Tibial artery (tissue), 4 donors: ENCODE measurements around the gene GALNT6.

Source experiments
- DNase-seq, 2 donors: peaks; one replicate each; pipeline ENCODE4 v3.0.0-alpha.2; 2019
- H3K27ac ChIP-seq, 2 donors: fragments of 200-600 bp; sonication (generic) in 1 of 2; 1 replicate in 1 of 2; 2 replicates in 1 of 2; pipeline ENCODE4 v1.5.1; 2018 to 2019; ENCODE audit warnings: mild to moderate bottlenecking in 1 of 2
- H3K27me3 ChIP-seq, 2 donors: fragments of 200-600 bp; sonication (generic) in 1 of 2; one replicate each; pipeline versions ENCODE4 v1.5.1 to v1.6.0; 2016 to 2019
- H3K36me3 ChIP-seq, 3 donors: fragments of 200-600 bp; sonication (generic) in 2 of 3; one replicate each; pipeline ENCODE4 v1.5.1; 2016 to 2019; ENCODE audit warnings: mild to moderate bottlenecking in 2 of 3
- H3K4me1 ChIP-seq, 4 donors: fragments of 200-600 bp; sonication (generic) in 2 of 4; 1 replicate in 3 of 4; 2 replicates in 1 of 4; pipeline ENCODE4 v1.5.1; 2016 to 2019
- H3K4me3 ChIP-seq, 2 donors: fragments of 200-600 bp; sonication (generic) in 1 of 2; 1 replicate in 1 of 2; 2 replicates in 1 of 2; pipeline ENCODE4 v1.5.1; 2018 to 2019; ENCODE audit warnings: mild to moderate bottlenecking in 2 of 2
- H3K9me3 ChIP-seq, 3 donors: fragments of 200-600 bp; sonication (generic) in 1 of 3; one replicate each; pipeline ENCODE4 v1.5.1; 2016 to 2019
- CTCF ChIP-seq, 2 experiments: fragments of 200-600 bp in 1 of 2; fragments of 450-650 bp in 1 of 2; IDR thresholded peaks; one replicate each; pipeline ENCODE4 v1.5.1; 2017 to 2019; ENCODE audit warnings: antibody characterized with exemption in 2 of 2, mild to moderate bottlenecking in 1 of 2, moderate library complexity in 1 of 2
- intact Hi-C: fragments of 100-400 bp; cut with DNase I; formaldehyde crosslinking; loops from one replicate; pipeline ENCODE4 v1.15.0; 2023; ENCODE audit warnings: low total_unique reads

The GALNT6 gene

GRCh38 chr12:51334764-51335163 is 56.4 kb downstream of the GALNT6 start:
- no peak overlapping the region for H3K27ac ChIP-seq
- no peaks in the 10 kb centered on the region for H3K36me3 ChIP-seq
- intact Hi-C loops = no loop called here
- no peak overlapping the region for H3K4me3 ChIP-seq
- no peaks in the 10 kb centered on the region for H3K9me3 ChIP-seq
- no peak for TF ChIP-seq CTCF (IDR thresholded peaks at IDR 0.05)
- H3K4me1 ChIP-seq = no peaks in the 10 kb centered on the region
- no peak for DNase-seq
- H3K27me3 ChIP-seq = no peaks in the 10 kb centered on the region

GRCh38 chr12:51333536-51333935 is 57.7 kb downstream of the GALNT6 start:
- intact Hi-C loops = no loop called here
- Histone ChIP-seq H3K36me3 (no peaks in the 10 kb centered on the region), H3K27ac (no peak overlapping the region)

GRCh38 chr12:51330186-51330585 is 61.0 kb downstream of the GALNT6 start:
- Histone ChIP-seq H3K9me3 (no peaks in the 10 kb centered on the region), H3K4me1 (no peaks in the 10 kb centered on the region), H3K36me3 (no peaks in the 10 kb centered on the region), H3K4me3 (no peak overlapping the region), H3K27me3 (peaks cover 0 to 5% of the 10 kb centered on the region in 2 donors), H3K27ac (no peak overlapping the region)
- no peak for TF ChIP-seq CTCF (IDR thresholded peaks at IDR 0.05)
- DNase-seq = no peak
- intact Hi-C loops = no loop called here

More at GRCh38 chr12:51333536-51333935, 57.7 kb downstream of the GALNT6 start:
- no peak for DNase-seq
- Histone ChIP-seq H3K4me1 (no peaks in the 10 kb centered on the region), H3K9me3 (no peaks in the 10 kb centered on the region), H3K4me3 (no peak overlapping the region), H3K27me3 (peaks cover 0 to 3% of the 10 kb centered on the region in 2 donors)
- no peak for TF ChIP-seq CTCF (IDR thresholded peaks at IDR 0.05)

- Histone ChIP-seq H3K27ac (no peak overlapping the region), H3K36me3 (no peaks in the 10 kb centered on the region), H3K27me3 (peaks cover 0 to 5% of the 10 kb centered on the region in 2 donors), H3K4me1 (no peaks in the 10 kb centered on the region), H3K4me3 (no peak overlapping the region), H3K9me3 (no peaks in the 10 kb centered on the region)
- no peak for TF ChIP-seq CTCF (IDR thresholded peaks at IDR 0.05)
- no peak for DNase-seq
- intact Hi-C loops = no loop called here
Measured at GRCh38 chr12:51329742-51330141, 61.5 kb downstream of the GALNT6 start.

- no peak for TF ChIP-seq CTCF (IDR thresholded peaks at IDR 0.05)
- Histone ChIP-seq H3K9me3 (no peaks in the 10 kb centered on the region), H3K27me3 (peaks cover 0 to 10% of the 10 kb centered on the region in 2 donors), H3K4me1 (no peaks in the 10 kb centered on the region), H3K27ac (no peak overlapping the region), H3K4me3 (no peak overlapping the region), H3K36me3 (no peaks in the 10 kb centered on the region)
- no peak for DNase-seq
- intact Hi-C loops = no loop called here
Measured at GRCh38 chr12:51328587-51328986, 62.6 kb downstream of the GALNT6 start.
